Measurements from ENCODE around the gene IREB2. TPM values are rescaled to one million over a fixed set of nuclear protein-coding genes. Genes with fewer than 3 reads are reported as not detected.

IREB2 gene
- total RNA-seq, 2 experiments from 2014 or later, result 27.1 to 77.6 TPM

GRCh38 chr15:78446551-78446950, 8.5 kb downstream of the IREB2 start:
- H3K9me3 ChIP-seq (ENCODE audit: low read length), result no peaks in the 10 kb centered on the region
- no peak overlapping the region for H3K4me2 ChIP-seq (ENCODE audit: low read length)
- H4K20me1 ChIP-seq (ENCODE audit: insufficient read depth, low read length), result peaks cover 12% of the 10 kb centered on the region; the same call in 1 of the 2 replicates
- no peak overlapping the region for H2AFZ ChIP-seq (ENCODE audit: low read length)
- no peak overlapping the region for H3K27ac ChIP-seq (ENCODE audit: low read depth, low read length, poor library complexity, severe bottlenecking)
- POLR2A ChIA-PET, result no interaction called here
- H3K36me3 ChIP-seq (ENCODE audit: insufficient read depth, low read length), result peaks cover 98% of the 10 kb centered on the region
- TF ChIP-seq, protein P1, sequence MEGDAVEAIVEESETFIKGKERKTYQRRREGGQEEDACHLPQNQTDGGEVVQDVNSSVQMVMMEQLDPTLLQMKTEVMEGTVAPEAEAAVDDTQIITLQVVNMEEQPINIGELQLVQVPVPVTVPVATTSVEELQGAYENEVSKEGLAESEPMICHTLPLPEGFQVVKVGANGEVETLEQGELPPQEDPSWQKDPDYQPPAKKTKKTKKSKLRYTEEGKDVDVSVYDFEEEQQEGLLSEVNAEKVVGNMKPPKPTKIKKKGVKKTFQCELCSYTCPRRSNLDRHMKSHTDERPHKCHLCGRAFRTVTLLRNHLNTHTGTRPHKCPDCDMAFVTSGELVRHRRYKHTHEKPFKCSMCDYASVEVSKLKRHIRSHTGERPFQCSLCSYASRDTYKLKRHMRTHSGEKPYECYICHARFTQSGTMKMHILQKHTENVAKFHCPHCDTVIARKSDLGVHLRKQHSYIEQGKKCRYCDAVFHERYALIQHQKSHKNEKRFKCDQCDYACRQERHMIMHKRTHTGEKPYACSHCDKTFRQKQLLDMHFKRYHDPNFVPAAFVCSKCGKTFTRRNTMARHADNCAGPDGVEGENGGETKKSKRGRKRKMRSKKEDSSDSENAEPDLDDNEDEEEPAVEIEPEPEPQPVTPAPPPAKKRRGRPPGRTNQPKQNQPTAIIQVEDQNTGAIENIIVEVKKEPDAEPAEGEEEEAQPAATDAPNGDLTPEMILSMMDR (conservative IDR thresholded peaks at IDR 0.05; ENCODE audit: low read length), result no peak
- no peak for TF ChIP-seq EZH2phosphoT487 (IDR thresholded peaks at IDR 0.05; ENCODE audit: borderline replicate concordance, low read depth, low read length)
- H3K4me3 ChIP-seq (ENCODE audit: low read depth, low read length, poor library complexity, severe bottlenecking), result no peak overlapping the region
- H3K79me2 ChIP-seq (ENCODE audit: insufficient read depth, low read depth, low read length), result peaks cover 97% of the 10 kb centered on the region
- no peaks in the 10 kb centered on the region for H3K9me2 ChIP-seq (ENCODE audit: insufficient read depth, low read length)
- no peak for DNase-seq (ENCODE audit: low spot score)
- H3K4me1 ChIP-seq (ENCODE audit: insufficient read depth, low read length, poor library complexity, severe bottlenecking), result peaks cover 6% of the 10 kb centered on the region
- BruUV-seq (replicated peaks), result no TSS peak
- intact Hi-C loops (cut with micrococcal nuclease; ENCODE audit: unreplicated experiment), result no loop called here
- CTCF ChIA-PET (ENCODE audit: unreplicated experiment), result no interaction called here

DNA sequence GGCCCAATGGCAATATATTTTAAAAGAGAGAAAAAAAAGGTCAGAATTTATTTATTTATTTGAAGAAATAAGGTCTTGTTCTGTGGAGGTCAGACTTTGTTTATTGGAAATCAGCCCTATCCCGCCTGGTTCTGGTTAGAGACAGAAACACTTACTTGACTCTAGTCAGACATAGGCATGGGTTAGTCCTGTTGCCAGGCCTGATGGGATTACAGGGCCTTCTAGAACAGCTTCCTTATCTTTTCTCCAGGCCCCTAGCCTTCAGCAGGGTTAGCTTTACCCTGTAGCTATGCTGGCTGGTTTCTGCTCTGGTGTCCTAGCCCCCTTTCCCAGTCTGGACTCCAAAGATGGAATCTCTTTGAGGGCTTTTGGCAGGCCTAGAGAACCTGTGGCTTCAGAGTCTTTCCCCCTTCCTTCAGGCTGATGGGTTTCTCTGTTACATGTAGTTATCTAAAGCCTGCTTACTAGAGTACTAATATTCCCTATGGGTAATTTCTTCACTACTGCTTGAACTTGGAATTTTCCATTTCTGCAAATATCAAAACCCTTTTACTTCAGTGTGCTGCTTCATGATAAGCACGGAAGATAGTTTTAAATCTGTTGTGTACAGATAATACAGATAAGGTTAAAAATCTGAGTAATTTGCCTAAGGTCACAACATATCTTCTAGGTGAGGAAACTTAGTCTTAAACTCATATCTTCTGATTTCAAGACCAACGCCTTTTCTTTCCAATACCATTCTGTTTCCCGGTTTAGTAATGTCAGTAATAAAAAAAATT, 10.6 kb downstream of the IREB2 start:
- Histone ChIP-seq H3K27ac (ENCODE audit: low read depth, low read length, poor library complexity, severe bottlenecking) (no peak overlapping the region), H2AFZ (ENCODE audit: low read length) (no peak overlapping the region), H3K79me2 (ENCODE audit: insufficient read depth, low read depth, low read length) (peaks cover 97% of the 10 kb centered on the region), H3K9me2 (ENCODE audit: insufficient read depth, low read length) (no peaks in the 10 kb centered on the region), H3K9me3 (ENCODE audit: low read length) (no peaks in the 10 kb centered on the region), H3K4me1 (ENCODE audit: insufficient read depth, low read length, poor library complexity, severe bottlenecking) (peaks cover 23% of the 10 kb centered on the region), H3K4me2 (ENCODE audit: low read length) (no peak overlapping the region), H4K20me1 (ENCODE audit: insufficient read depth, low read length) (peaks cover 20% of the 10 kb centered on the region; the same call in 1 of the 2 replicates), H3K4me3 (ENCODE audit: low read depth, low read length, poor library complexity, severe bottlenecking) (no peak overlapping the region), H3K36me3 (ENCODE audit: insufficient read depth, low read length) (peaks cover 89% of the 10 kb centered on the region)
- TF ChIP-seq, protein P1 (conservative IDR thresholded peaks at IDR 0.05; ENCODE audit: low read length), result no peak
- no peak for TF ChIP-seq EZH2phosphoT487 (IDR thresholded peaks at IDR 0.05; ENCODE audit: borderline replicate concordance, low read depth, low read length)
- DNase-seq (ENCODE audit: low spot score), result no peak
- intact Hi-C loops (cut with micrococcal nuclease; ENCODE audit: unreplicated experiment), result no loop called here
- no TSS peak for BruUV-seq (replicated peaks)
- ChIA-PET POLR2A (interaction anchor here (0.6 to 1.5 kb wide), 4 partner anchors 11 to 1700 kb away, joined by 3 to 7 read pairs (median 4); partner anchors contain the start of gene IREB2), CTCF (ENCODE audit: unreplicated experiment) (no interaction called here)

All from OCI-LY7 (cell line).